Activated gamma-delta T cell treated with anti-CD3 and anti-CD28 coated beads, Interleukin-2, amount 50 U/mL, for 16 hours (primary cell): ENCODE measurements around the gene ELP4.

ENCODE experiments used
- DNase-seq: peaks from one replicate; pipeline ENCODE4 v3.0.0-alpha.2; 2020; ENCODE audit warnings: low read depth

ELP4 gene

GRCh38 chr11:31812383-31813381, 303.1 kb downstream of the ELP4 start:
- no peak for DNase-seq

GRCh38 chr11:31813391-31814175, 304.0 kb downstream of the ELP4 start:
- DNase-seq, result no peak

- no peak for DNase-seq
These were observed 304.8 kb downstream of the ELP4 start for GRCh38 chr11:31814176-31814868.

- DNase-seq, result no peak
These were observed 306.3 kb downstream of the ELP4 start for GRCh38 chr11:31815711-31816467.

GRCh38 chr11:31816468-31817053, 307.0 kb downstream of the ELP4 start:
- no peak for DNase-seq

GRCh38 chr11:31817054-31817620, 307.6 kb downstream of the ELP4 start:
- no peak for DNase-seq

- DNase-seq, result no peak
These were observed 308.3 kb downstream of the ELP4 start for GRCh38 chr11:31817621-31818424.

GRCh38 chr11:31818425-31818755, 308.8 kb downstream of the ELP4 start:
- DNase-seq, result no peak

GRCh38 chr11:31818874-31819331, 309.3 kb downstream of the ELP4 start:
- DNase-seq, result no peak

- no peak for DNase-seq
These were observed 310.3 kb downstream of the ELP4 start for GRCh38 chr11:31819621-31820437.

GRCh38 chr11:31820438-31820818, 310.9 kb downstream of the ELP4 start:
- DNase-seq, result no peak

- no peak for DNase-seq
These were observed 311.7 kb downstream of the ELP4 start for GRCh38 chr11:31821235-31821764.

GRCh38 chr11:31821766-31822165, 312.2 kb downstream of the ELP4 start:
- DNase-seq, result no peak

GRCh38 chr11:31822175-31822926, 312.8 kb downstream of the ELP4 start:
- DNase-seq, result no peak

- no peak for DNase-seq
These were observed 313.5 kb downstream of the ELP4 start for GRCh38 chr11:31822927-31823643.

- no peak for DNase-seq
These were observed 314.2 kb downstream of the ELP4 start for GRCh38 chr11:31823644-31824331.

- no peak for DNase-seq
These were observed 314.8 kb downstream of the ELP4 start for GRCh38 chr11:31824332-31824878.
